Astrocyte (in vitro differentiated cells and primary cell): ENCODE measurements around the gene LDLRAD4.

Experiments used
- CTCF ChIP-seq: IDR thresholded peaks from 2 replicates; pipeline ENCODE4 v1.5.1; 2011; ENCODE audit warnings: low read depth, mild to moderate bottlenecking, inconsistent platforms, low read length, moderate library complexity; ENCODE audit not compliant: insufficient read depth
- EZH2 ChIP-seq: IDR thresholded peaks from 2 replicates; pipeline ENCODE4 v1.6.1; 2012; ENCODE audit warnings: mild to moderate bottlenecking, low read length, inconsistent platforms; ENCODE audit not compliant: insufficient read depth

GRCh38 chr18:13522861-13523660 lies 304.5 kb downstream of the LDLRAD4 start:
- TF ChIP-seq CTCF (no peak), EZH2 (no peak)
